VCaP (cell line): ENCODE measurements around the gene NEK7.
"Not testable (repeated sequence)": the region's sequence is repeated elsewhere in the genome, so short reads cannot be mapped to it uniquely, and the experiment has no call there.

Experiments used
- H3K27ac ChIP-seq: fragments of 450-650 bp; 2 replicates; pipeline ENCODE4 v1.5.1; 2017
- TF ChIP-seq, protein P1 (sequence below): fragments of 450-650 bp; conservative IDR thresholded peaks from 2 replicates; pipeline ENCODE4 v1.5.1; 2017; ENCODE audit warnings: mild to moderate bottlenecking, moderate library complexity

NEK7 gene

DNA sequence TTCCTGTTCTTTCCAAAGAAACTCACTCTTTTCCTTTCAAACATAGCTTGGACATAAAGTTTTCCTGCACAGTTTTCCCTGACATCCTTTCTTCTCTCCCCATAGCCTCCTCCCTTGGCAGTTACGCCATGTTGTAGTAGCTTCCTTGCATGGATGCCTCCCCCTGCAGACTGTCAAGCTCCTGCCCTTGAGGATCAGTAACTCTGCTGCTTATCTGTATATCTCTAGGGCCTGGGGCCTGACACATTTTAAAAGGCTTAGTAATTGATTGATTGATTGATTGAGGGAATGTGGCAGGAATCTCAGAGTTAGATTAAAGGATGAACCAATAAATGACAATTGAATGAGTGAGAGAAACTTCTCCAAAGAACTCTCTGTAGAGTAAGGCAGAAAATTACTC is 143.7 kb downstream of the NEK7 start:
- no peak overlapping the region for H3K27ac ChIP-seq
- TF ChIP-seq, protein P1, sequence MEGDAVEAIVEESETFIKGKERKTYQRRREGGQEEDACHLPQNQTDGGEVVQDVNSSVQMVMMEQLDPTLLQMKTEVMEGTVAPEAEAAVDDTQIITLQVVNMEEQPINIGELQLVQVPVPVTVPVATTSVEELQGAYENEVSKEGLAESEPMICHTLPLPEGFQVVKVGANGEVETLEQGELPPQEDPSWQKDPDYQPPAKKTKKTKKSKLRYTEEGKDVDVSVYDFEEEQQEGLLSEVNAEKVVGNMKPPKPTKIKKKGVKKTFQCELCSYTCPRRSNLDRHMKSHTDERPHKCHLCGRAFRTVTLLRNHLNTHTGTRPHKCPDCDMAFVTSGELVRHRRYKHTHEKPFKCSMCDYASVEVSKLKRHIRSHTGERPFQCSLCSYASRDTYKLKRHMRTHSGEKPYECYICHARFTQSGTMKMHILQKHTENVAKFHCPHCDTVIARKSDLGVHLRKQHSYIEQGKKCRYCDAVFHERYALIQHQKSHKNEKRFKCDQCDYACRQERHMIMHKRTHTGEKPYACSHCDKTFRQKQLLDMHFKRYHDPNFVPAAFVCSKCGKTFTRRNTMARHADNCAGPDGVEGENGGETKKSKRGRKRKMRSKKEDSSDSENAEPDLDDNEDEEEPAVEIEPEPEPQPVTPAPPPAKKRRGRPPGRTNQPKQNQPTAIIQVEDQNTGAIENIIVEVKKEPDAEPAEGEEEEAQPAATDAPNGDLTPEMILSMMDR, result no peak

DNA sequence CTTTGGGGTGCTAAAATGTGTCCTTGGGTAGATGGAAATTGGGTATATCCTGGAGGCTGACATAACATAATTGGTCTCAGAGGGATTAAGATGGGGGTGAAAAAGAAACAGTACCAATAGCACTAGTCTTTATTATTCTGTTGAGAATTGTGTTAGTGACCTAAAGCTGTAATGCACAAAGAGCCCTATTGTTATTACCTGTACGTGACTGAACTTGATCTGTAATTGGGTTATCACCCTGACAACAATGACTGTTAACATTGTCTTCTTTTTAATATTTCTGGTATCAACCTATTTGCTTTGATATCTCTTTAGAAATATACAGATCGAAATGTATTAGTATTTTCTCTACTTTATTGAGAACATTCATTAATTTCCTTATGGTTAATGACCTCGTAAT is 147.6 kb downstream of the NEK7 start:
- TF ChIP-seq, protein P1, result no peak

DNA sequence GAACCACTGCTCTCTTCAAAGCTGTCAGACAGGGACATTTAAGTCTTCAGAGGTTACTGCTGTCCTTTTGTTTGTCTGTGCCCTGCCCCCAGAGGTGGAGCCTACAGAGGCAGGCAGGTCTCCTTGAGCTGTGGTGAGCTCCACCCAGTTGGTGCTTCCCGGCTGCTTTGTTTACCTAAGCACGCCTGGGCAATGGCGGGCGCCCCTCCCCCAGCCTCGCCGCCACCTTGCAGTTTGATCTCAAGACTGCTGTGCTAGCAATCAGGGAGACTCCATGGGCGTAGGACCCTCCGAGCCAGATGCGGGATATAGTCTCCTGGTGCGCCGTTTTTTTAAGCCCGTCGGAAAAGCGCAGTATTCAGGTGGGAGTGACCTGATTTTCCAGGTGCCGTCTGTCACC is 158.0 kb downstream of the NEK7 start:
- not testable (repeated sequence) for H3K27ac ChIP-seq

More for the DNA sequence above, 147.6 kb downstream of the NEK7 start:
- no peak overlapping the region for H3K27ac ChIP-seq

DNA sequence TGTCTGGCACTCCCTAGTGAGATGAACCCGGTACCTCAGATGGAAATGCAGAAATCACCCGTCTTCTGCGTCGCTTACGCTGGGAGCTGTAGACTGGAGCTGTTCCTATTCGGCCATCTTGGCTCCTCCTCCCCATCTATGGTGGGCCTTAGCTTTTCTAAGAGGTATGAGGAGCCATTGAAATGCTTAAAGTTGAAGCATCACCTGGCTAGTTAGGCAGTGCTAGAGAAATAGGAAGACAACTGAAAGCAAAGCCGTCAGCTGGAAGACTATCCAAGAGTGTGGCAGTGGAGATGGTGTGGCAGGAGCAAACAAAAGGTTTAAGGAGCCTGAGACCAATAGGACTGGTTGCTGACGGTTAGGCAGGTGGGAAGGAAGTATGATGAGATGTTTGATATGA is 158.5 kb downstream of the NEK7 start:
- not testable (repeated sequence) for H3K27ac ChIP-seq

DNA sequence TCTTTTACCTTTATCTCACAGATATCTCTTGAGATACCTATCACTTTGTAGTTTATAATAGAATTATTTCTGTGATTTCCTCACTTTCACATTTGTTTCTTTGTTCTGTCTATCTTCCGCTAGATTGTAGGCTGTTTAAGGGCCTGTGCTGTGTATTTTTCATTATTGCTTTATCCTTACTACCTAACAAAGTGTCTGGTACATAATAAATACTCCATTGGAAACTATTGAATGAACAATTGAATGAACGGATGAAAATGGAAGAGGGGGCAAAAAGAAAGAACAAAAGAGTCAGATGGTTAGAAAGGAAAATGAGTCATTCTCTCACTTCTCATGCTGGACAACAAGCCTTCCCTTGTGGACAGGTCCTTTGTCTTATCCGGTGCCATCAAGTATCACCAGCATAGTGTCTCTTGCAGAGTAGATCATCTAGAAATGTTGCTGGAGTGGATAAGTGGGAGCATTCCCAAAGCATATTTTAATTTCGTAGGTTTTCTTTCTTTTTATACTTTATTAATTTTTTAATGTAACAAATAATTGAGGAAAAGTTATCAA is 159.8 kb downstream of the NEK7 start:
- TF ChIP-seq, protein P1, result no peak
- H3K27ac ChIP-seq, result no peak overlapping the region

DNA sequence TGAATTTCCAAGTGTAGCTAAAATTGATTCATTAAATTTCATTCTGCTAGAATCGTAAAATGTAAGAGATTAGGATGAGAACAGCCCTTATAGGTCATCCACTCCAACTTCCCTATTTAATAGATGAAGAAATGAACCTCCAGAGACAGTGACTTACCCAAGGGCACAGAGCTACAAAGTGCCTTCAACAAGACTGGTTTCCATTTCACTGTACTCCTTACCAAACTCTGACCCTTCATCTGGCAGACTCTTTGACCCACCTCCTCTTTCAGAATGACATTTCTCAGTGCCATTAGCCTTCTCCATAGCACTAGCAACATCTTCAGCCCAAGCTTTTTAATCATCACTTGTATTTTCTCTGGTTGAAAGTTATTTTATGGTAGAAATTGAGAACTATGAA is 161.3 kb downstream of the NEK7 start:
- TF ChIP-seq, protein P1, result no peak
- no peak overlapping the region for H3K27ac ChIP-seq

DNA sequence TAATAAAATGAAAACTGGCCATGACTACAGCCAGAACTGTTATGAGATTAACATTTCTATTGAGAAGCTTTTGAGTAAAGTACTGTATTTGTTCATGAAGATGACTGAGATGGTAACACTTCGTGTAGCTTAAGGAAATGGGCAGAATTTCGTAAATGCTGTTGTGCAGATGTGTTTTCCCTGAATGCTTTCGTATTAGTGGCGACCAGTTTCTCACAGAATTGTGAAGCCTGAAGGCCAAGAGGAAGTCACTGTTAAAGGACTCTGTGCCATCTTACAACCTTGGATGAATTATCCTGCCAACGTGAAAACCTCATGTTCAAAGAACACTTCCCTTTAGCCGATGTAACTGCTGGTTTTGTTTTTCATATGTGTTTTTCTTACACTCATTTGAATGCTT is 164.0 kb downstream of the NEK7 start:
- H3K27ac ChIP-seq, result no peak overlapping the region
- TF ChIP-seq, protein P1, result no peak

DNA sequence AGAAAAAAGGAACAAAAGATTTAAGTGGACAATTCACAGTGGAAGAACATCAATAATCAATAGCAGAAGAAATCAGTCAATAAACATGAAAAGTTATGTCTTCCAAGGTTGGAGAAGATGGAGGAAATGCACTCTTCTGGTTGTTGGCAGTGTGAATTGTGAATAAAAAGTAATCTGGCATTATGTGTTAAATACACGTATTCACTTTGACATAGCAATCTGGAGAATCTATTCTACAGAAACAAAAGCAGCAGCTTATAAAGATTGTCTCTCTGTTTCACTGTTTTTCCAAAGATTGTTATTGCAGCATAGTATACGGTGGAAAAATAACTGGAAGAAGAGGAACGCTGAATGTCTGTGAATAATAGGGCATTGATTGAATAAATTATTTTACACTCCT is 169.4 kb downstream of the NEK7 start:
- TF ChIP-seq, protein P1, result no peak
- H3K27ac ChIP-seq, result no peak overlapping the region

DNA sequence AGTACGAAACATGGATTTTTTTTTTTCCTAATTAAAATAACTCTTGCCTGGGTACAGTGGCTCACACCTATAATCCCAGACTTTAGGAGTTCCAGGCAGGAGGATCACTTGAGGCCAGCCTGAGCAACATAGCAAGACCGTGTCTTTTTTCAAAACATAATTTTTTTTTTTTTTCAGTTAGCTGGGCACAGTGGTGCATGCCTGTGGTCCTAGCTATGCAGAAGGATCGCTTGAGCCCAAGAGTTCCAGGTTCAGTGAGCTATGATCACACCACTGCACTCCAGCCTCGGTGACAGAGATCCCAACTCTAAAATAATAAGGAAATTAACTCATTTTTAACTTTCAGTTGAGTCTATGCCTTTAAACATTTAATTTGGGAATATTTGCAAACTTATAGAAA is 170.1 kb downstream of the NEK7 start:
- TF ChIP-seq, protein P1, result no peak
- no peak overlapping the region for H3K27ac ChIP-seq
